MCF 10A (cell line): ENCODE data around the gene SMG1. TPM values are rescaled to one million over a fixed set of nuclear protein-coding genes. Genes with fewer than 3 reads are reported as not detected.

Experiments
- BruUV-seq: library from RNA; stranded (reverse); fragments of 400-500 nt; replicated peaks from 2 replicates; lab custom pipeline; 2021; lab: Mats Ljungman, UMichigan
- CTCF ChIA-PET: fragments of 300-600 bp; sonication (Branson Sonifier 250); formaldehyde crosslinking; extraction: SDS; loops from one replicate; lab custom pipeline; 2021; ENCODE audit warnings: antibody characterized with exemption, inconsistent platforms; lab: Yijun Ruan, JAX
- POLR2A ChIA-PET: fragments of 300-600, 350-650 bp; sonication (Branson Sonifier 250); formaldehyde crosslinking; extraction: SDS; loops from one replicate; lab custom pipeline; 2020; ENCODE audit warnings: antibody characterized with exemption, inconsistent platforms; lab: Yijun Ruan, JAX
- DNase-seq: peaks from one replicate; pipeline ENCODE4 v3.0.0-alpha.2; 2018; ENCODE audit not compliant: unreplicated experiment
- H3K27ac Mint-ChIP-seq: one replicate; pipeline ENCODE4 v1.8.0; 2022; ENCODE audit warnings: mild to moderate bottlenecking, low read depth, mixed read lengths; ENCODE audit not compliant: unreplicated experiment
- H3K27me3 Mint-ChIP-seq: one replicate; pipeline ENCODE4 v1.8.0; 2022; ENCODE audit warnings: mixed read lengths; ENCODE audit not compliant: insufficient read depth, unreplicated experiment
- H3K36me3 Mint-ChIP-seq: one replicate; pipeline ENCODE4 v1.8.0; 2022; ENCODE audit warnings: mild to moderate bottlenecking, moderate library complexity, mixed read lengths; ENCODE audit not compliant: insufficient read depth, unreplicated experiment
- H3K4me1 Mint-ChIP-seq: one replicate; pipeline ENCODE4 v1.8.0; 2022; ENCODE audit warnings: mixed read lengths; ENCODE audit not compliant: insufficient read depth, unreplicated experiment
- H3K4me3 Mint-ChIP-seq: one replicate; pipeline ENCODE4 v1.8.0; 2022; ENCODE audit warnings: mild to moderate bottlenecking, moderate library complexity, mixed read lengths; ENCODE audit not compliant: unreplicated experiment
- H3K9me3 Mint-ChIP-seq: one replicate; pipeline ENCODE4 v1.8.0; 2022; ENCODE audit warnings: mixed read lengths; ENCODE audit not compliant: unreplicated experiment
- intact Hi-C: fragments of 100-400 bp; cut with micrococcal nuclease; formaldehyde crosslinking; loops from 2 replicates; pipeline ENCODE4 v1.14.1; 2022
- total RNA-seq: library from RNA; stranded (reverse); gene quantifications from 2 replicates; pipeline ENCODE4 v1.2.3, GENCODE V29; 2022
- TF ChIP-seq, protein P1 (sequence below): fragments of 200-600 bp; IDR thresholded peaks from one replicate; pipeline ENCODE4 v1.8.0; 2022; ENCODE audit warnings: antibody characterized with exemption, mild to moderate bottlenecking; ENCODE audit not compliant: unreplicated experiment

Gene SMG1
- total RNA-seq, 1 experiment from 2014 or later: 110 TPM

DNA sequence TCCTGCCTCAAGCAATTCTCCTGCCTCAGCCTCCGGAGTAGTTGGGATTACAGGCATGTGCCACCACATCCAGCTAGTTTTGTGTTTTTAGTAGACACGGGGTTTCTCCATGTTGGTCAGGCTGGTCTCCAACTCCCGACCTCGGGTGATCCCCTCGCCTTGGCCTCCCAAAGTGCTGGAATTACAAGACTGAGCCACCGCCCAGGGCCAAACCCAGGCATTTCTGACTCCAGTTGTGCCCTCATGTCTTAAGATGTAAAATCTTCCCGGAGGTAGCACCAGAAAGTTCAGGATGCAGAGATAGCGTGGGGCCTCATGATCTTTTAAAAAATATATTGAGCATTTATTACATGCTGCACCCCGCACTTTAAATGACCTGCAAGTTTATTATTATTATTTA, 12.8 kb upstream of the SMG1 start:
- ChIA-PET CTCF (interaction anchor here (1.2 kb wide), 2 partner anchors 26 to 31 kb away, joined by 4 read pairs; no protein-coding TSS in a partner anchor), POLR2A (interaction anchor here (3.5 kb wide), 1 partner anchor 23 kb away, joined by 57 read pairs; no protein-coding TSS in a partner anchor)
- DNase-seq: no peak
- Mint-ChIP-seq H3K4me3 (no peak overlapping the region), H3K4me1 (no peaks in the 10 kb centered on the region), H3K9me3 (no peaks in the 10 kb centered on the region), H3K27ac (no peak overlapping the region), H3K36me3 (no peaks in the 10 kb centered on the region), H3K27me3 (no peaks in the 10 kb centered on the region)
- TF ChIP-seq, protein P1, sequence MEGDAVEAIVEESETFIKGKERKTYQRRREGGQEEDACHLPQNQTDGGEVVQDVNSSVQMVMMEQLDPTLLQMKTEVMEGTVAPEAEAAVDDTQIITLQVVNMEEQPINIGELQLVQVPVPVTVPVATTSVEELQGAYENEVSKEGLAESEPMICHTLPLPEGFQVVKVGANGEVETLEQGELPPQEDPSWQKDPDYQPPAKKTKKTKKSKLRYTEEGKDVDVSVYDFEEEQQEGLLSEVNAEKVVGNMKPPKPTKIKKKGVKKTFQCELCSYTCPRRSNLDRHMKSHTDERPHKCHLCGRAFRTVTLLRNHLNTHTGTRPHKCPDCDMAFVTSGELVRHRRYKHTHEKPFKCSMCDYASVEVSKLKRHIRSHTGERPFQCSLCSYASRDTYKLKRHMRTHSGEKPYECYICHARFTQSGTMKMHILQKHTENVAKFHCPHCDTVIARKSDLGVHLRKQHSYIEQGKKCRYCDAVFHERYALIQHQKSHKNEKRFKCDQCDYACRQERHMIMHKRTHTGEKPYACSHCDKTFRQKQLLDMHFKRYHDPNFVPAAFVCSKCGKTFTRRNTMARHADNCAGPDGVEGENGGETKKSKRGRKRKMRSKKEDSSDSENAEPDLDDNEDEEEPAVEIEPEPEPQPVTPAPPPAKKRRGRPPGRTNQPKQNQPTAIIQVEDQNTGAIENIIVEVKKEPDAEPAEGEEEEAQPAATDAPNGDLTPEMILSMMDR: no peak
- intact Hi-C loops: no loop called here
- BruUV-seq: no TSS peak

DNA sequence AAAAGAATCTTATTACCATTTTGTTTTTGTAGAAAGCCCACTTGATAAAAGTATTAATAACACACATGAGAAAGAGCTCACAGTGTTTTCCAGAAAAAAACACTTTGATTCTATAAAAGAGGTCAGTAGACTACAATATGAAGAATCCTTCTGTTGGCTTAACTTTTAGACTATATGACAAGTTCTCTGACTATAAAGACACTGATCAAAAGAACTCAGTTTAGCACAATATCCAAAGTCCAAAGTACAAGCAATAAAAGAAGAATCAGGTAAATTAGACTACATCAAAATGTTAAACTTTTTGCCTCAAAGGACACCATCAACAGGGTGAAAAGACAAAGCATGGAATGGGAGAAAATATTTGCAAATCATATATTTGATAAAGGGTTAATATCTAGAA, 11.2 kb upstream of the SMG1 start:
- CTCF ChIA-PET: interaction anchor here (1.0 to 1.4 kb wide), 3 partner anchors 21 to 576 kb away, joined by 3 to 4 read pairs (median 3); partner anchors contain the start of gene TMC7
- BruUV-seq: no TSS peak
- Mint-ChIP-seq H3K4me3 (no peak overlapping the region), H3K27me3 (no peaks in the 10 kb centered on the region), H3K9me3 (no peaks in the 10 kb centered on the region), H3K27ac (no peak overlapping the region), H3K4me1 (peaks cover 6% of the 10 kb centered on the region), H3K36me3 (no peaks in the 10 kb centered on the region)
- TF ChIP-seq, protein P1: no peak
- intact Hi-C loops: no loop called here
- no peak for DNase-seq
- POLR2A ChIA-PET: no interaction called here

DNA sequence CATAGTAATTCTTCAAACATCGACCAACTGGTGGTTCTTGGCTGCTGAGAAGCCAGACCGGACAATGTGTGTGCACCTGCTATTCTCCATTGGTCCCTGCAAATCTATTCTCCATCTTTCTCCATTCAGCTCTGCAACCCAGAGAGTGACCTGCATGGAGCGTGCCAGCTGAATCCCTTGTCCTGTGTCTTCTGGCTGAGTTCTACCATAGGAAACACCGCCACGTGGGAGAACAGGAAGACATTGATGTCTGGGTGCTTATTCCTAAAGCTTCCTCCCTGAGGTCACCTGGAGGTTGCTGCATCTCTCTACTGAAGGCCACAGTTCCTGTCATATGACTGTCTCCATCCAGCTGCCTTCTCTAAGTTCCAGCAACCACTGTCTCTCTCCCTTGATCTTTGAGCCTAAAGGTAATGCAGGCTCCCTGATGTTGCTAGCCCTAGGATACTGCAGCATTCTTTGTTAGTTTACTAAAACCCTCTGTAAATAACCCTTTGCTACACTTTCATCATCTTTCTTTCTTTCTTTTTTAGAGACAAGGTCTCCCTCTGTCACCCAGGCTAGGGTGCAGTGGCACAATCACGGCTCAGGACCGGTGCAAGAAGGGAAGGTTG, 10.6 kb upstream of the SMG1 start:
- Mint-ChIP-seq H3K27ac (no peak overlapping the region), H3K4me3 (no peak overlapping the region), H3K4me1 (peaks cover 9% of the 10 kb centered on the region), H3K9me3 (no peaks in the 10 kb centered on the region), H3K27me3 (no peaks in the 10 kb centered on the region), H3K36me3 (no peaks in the 10 kb centered on the region)
- DNase-seq: no peak
- CTCF ChIA-PET: interaction anchor here (1.0 to 1.4 kb wide), 3 partner anchors 22 to 576 kb away, joined by 3 to 4 read pairs (median 3); no protein-coding TSS in a partner anchor
- TF ChIP-seq, protein P1: no peak
- POLR2A ChIA-PET: interaction anchor here (0.7 kb wide), 1 partner anchor 10 kb away, joined by 3 read pairs; no protein-coding TSS in a partner anchor
- BruUV-seq: no TSS peak
- intact Hi-C loops: no loop called here

- Mint-ChIP-seq H3K27ac (peak overlapping the region; percentile 49), H3K4me1 (peaks cover 9% of the 10 kb centered on the region), H3K36me3 (no peaks in the 10 kb centered on the region), H3K9me3 (no peaks in the 10 kb centered on the region), H3K4me3 (no peak overlapping the region), H3K27me3 (no peaks in the 10 kb centered on the region)
- intact Hi-C loops: no loop called here
- CTCF ChIA-PET: interaction anchor here (0.5 to 3.1 kb wide), 6 partner anchors 28 to 152 kb away, joined by 3 to 33 read pairs (median 3); no protein-coding TSS in a partner anchor
- no peak for DNase-seq
- POLR2A ChIA-PET: interaction anchor here (1.1 to 2.2 kb wide), 7 partner anchors 8 to 144 kb away, joined by 3 to 32 read pairs (median 3); partner anchors contain the start of genes COQ7 and RPS15A
- no TSS peak for BruUV-seq
- TF ChIP-seq, protein P1: no peak
Measured at GRCh38 chr16:18933501-18933900, 7.3 kb upstream of the SMG1 start.
